NCI-H526 treated with DMSO at 0.1 percent for 48 hours (cell line): Measurements from ENCODE around the gene FAT3.
A peak's percentile ranks its signal among the peaks of the same experiment; 100 is the strongest.

Experiments used
- DNase-seq: peaks from one replicate; lab custom pipeline; 2025; lab: John Stamatoyannopoulos, UW

Gene FAT3

DNA sequence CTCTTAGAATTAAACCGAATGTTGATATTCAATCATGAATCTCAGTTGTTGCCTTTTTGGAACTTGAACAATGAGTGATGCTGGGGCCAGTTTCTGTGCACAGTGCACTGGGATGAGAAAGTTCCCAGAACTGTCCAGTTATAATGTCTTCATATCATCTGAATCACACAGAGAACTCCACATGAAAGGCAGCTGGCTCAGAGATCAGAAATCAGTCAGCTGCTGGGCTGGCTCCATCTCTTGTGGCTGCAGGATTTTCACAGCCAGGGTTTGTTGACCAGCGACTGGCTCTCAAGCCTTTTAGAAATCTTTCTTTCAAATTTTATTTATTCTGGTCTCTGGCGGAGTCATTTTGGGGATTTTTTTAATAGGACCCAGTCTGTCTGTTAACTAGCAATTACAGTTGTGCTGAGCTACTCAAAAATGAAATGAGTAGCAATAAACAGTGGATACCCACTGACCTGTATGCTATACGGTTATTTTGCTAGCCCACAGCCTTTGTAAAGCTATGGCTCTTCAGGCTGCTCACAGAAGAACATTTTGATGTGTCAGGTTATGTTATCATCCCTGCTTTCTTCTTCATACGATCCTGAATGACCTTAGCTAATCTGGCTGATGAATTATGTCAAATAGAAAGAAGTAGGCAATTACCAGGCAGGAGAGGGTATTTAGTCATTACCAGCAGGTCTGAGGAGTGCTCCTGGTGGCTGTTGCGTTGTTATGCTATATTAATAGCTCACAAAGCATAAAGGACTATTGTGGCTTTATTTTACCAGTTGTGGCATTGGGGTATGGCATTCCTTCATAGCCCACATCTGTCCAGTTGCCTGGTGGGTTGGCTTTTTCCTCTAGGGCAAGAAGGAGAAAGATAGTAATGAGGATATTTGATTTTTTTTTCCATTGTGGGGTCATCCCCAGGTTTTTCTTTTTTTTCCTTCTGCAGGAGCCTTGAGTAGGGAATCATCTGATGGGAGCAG is 3.6 kb downstream of the FAT3 start:
- DNase-seq, result peak; percentile 84

DNA sequence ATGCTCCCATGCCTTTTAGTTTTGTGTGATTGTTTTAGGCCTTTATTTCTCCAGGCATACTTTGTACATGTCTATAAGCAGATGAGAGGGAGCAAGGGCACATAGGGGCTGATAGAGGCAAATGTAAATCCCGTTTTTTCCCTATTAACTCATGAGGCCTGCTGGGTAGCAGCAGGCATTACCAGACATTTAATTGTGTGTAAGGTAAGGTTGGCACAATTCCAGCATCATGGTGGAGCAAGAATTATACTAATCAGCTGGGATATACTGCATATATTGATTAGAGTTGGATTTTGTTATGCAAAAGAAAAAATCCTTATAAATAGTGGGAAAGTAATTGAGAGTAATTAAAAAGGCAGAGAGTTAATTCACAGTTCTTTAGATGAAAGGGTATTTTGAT is 12.2 kb downstream of the FAT3 start:
- peak; percentile 56 for DNase-seq

DNA sequence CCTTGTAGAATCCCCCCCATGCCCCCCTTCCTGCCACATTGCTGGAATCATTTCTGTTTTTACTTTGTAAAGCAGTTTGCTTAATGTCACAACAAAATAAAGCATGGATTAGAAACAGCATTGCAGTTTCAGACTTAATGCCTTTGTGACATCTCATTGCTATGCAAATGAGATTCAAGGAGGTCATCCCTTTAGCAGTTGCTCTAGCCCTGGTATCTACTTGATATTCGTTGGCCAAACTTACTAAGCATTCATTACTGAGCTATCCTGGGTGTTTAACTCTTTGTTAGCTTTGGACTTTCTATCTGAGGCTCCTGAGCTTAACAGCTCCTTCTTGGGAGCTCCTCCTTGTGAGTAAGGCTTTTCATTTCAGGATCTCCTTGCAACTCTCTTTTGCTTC is 16.3 kb downstream of the FAT3 start:
- peak; percentile 94 for DNase-seq

DNA sequence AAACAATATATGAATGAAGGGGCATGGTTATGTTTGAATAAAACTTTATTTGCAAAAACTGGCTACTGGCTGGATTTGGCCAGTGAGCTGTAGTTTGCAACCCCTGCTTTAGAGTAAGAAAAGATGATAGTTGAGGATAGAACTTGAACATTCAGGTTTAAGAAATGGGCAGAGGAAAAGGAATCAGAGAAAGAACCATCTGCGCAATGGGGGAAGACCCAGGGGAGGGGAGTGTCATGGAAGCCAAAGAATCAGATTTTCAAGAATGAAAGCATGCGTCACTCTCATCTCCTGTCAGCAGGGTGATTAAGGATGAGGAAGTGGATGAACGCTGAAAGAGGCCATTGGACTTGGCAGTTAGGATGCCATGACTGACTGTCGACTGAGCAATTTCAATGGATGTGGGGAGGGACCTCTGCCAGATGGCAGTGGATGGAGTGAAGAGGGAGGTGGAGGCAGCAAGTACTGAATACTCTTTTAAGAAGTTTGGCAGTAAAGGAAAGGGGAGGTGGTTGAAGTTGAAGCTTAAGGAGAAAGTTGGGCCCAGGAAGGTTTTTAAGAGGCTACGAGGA is 21.2 kb downstream of the FAT3 start:
- no peak for DNase-seq

DNA sequence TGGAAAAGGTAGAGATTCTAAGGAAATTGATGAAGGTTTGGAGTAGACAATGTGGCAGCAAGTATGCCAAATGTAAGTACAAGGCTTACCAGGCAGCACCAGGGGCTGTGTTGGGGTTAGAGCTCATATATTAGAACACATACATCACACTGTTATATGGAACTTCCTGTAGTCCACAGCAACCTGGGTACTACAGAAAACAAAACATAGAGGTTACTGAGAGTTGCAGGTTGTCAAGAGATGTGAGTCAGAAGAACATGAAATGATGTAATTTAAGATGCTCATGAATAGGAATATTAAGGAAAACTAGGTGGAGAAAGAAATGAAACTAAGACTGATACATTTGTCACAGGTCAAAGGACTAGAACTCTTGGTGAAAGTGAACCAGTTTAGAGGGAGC is 22.0 kb downstream of the FAT3 start:
- DNase-seq, result no peak

DNA sequence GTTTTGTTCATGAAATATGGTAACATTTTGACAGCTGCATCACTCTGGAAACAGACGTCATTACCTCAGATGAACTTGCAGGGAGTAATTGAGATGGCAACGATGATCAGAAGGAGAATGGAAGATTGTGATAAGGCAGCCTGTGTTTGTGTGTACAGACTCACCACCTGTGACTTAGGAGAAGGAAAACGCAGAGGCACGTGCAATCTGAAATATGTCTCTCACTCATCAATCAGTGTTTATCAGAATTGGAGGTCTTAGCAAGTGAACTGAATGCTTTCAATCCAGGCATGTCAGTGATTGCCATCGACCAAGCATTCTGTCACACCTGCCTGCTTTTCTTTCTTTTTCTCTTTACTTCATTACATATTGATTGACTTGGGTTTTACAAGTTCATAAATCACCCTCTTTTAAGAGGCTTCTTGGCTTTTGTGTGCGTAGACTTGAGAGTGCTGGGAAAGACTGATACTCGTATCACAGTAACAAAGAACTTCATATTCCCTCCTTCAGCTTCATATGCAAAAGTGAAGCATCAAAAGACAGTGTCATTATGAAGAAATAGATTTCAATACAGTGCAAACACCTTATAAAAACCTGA is 24.6 kb downstream of the FAT3 start:
- peak; percentile 31 for DNase-seq

DNA sequence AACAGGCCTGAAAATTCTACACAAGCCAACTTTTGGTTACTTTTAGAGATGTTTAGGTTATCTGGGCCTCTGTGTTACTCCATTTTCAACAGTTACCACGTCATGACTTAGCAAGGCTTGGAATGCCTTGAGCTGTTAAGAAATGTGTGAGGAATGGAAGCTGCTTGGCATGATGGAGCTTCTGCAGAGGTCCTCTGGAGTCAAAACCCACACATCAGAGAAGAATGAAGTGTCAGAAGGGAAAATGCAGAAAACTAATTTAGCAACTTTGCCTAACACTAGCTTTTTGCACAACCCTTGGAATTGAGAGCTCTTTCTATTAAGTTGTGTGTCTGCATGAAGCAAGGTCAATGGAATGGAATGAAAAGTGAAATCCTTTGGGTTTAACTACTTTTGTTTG is 27.4 kb downstream of the FAT3 start:
- no peak for DNase-seq

DNA sequence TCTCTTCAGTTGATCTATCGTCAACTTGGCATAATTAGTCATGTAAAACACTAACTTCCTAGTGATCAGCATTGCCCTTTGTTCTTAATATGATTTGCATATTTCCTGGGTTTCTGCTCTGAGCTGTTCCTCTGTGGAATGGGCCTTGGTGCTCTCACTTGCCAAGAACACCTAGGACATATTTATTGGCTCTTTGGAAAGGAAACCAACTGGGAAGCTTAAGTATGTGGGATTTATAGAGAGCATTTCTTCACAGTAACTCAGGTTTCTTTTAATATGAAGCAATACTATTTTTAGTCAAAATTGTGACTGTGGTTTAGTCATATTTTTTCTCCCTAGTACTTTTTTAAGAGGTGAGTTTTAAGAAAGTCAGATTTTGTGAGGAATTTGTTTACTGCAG is 28.8 kb downstream of the FAT3 start:
- peak; percentile 94 for DNase-seq

DNA sequence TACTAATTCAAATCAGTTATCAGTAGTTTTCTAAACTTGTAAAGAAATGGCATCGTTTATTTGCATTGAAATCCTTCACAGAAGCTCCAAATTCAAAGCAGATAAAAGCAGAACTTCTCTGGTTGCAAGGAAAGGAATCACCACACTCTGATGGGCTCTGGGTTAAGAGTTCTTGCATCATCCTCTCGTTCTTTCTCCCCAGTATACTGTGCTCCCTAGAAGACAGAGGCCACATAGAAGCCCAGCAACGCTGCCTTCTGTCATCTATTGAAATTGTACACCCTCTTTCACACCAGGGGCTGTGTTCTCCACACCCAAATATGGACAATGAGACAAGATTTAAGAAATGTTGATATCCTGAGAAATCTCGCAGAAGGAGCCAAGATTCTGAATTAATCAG is 29.3 kb downstream of the FAT3 start:
- no peak for DNase-seq

DNA sequence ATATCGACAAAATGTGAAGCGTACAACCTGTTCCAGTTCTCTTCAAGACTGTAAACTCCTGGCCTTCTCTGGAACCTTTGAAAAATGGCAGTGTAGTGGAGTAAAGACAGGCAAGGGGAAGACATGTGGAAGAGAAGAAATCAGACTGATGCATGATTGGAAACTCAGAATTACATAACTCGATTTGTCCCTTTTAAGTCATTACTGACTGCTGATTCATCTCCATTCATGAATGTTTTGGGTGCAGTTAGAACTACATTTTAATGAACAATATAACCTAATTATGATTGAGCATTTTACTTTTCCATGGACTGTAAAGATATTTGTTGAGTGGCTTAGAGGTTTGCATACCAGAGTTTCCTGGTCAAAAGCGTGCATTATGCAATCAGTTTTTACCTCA is 32.9 kb downstream of the FAT3 start:
- no peak for DNase-seq

DNA sequence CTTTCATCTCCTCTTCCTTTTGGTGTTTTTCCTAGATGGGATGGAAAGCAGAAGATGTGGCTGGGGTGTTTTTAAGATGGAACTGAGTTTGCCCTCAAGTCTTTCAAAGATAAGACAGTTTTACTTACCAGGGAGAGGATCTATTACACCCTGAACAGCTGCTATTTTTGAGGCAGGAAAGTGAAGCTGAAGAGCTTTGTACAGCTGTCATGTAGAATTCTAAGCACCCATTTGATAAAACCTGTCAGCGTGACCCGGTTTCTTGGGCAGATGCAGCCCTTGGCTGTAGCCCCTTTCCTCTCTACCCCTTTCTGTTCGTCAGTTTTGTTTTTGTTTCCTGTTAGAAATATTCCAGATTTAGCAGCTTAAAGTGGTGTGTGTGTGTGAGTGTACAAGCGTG is 35.2 kb downstream of the FAT3 start:
- no peak for DNase-seq

DNA sequence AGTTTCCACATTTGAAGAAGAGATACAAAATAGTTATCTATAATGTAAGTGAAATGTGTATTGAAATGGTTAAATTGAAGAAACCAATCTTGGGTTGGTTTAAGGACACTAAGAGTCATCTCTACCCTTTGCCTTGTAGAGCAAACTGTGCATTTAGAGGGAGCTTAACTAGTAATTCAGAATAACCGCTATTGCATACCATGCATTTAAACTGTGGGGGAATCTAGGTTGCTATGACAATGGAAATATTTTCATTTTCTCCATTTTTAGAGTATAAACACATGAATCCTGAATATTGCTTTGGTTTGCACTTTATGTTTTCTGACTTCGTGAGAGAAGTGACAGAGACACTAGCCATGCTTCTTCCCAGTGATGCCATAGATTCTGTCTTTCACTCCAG is 39.7 kb downstream of the FAT3 start:
- no peak for DNase-seq

DNA sequence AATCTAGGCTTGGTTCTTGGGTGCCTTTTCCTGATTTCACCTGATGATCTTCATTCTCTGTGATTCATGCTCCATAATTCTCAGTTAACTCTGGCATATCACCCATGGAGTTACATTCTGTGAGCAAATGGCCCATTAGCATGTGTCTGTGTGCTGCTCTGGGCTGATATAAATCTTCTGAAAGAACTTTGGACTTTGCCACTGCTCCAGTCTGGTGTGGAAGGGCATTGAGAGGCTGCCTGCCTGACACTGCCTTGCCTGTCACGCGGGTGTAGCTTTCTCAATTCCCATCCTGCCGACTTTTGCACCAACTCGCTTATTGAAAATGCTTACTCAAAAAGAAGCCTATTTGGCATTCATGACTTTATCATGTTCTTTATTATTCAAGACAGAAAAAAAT is 42.2 kb downstream of the FAT3 start:
- peak; percentile 75 for DNase-seq

DNA sequence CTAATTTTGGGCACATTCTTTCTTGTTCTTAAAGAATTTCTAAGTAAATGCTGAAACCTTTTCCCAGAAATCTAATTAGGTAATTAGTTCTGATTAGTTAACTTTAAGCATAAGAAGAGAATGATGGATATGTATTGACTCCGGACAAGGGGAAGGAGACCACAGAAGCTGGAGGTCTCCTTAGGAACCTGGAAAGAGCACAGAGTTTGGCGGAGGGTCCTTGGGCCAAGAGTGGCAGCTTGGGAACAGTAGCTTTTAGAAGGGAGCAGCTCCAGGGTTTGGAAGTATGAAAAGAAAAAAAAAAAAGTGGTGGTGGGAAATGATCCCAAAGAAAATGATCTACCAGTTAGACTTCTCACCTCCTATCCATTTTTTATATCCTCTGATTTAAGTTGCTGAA is 42.7 kb downstream of the FAT3 start:
- no peak for DNase-seq

DNA sequence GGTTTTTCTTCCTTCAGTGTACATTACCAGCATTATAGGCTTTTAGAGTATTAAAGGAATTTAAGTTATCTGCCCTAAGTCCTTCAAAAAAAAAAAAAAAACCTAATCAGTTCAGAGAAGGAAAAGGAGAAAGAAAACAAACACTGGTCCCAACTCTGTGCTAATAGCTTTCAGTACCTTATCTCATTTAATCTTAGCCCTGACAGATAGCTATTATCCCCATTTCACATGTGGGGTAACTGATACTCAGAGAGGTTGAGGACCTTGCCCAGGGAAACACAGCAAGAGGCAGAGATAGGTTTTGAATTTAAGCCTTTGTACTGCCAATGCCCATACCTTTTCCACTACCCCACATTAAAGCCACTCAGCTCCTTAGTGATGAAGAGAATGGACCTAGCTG is 43.4 kb downstream of the FAT3 start:
- no peak for DNase-seq

DNA sequence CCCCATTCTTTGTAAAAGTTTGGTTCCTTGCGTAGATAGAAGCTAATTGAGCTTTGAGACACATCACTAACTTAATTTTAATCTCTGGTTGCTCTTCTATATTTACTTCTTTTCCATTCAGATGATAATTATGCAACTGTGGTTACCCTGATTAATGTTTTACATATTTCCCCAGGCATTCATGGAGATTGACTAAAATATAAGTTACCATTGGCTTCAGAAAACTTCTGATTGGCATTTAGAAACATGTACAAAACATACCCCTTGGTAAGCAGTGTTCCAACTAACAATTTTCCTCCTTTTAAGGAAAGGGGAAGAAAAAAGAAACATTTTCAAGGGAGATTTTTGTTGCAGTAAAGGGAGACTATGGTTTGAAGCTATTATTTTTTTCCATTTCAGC is 43.9 kb downstream of the FAT3 start:
- DNase-seq, result no peak

DNA sequence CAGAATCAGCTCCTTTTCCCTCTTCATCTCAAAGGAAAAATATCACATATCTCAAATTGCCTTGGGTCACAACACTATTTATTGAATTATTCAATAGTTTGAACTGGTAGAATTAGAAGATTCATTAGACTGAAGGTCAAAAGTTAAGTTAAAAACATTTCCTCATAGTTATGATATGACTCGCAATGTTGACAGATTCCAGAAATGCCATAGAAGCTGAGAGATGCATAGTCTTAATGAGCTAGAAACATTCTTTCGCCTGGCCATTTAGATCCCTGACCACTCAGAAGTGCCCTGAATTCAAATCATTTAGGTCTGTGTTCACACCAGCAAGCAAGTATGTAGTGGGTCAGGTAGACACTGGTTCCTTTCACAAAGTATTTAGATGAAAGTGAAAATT is 44.4 kb downstream of the FAT3 start:
- DNase-seq, result no peak

DNA sequence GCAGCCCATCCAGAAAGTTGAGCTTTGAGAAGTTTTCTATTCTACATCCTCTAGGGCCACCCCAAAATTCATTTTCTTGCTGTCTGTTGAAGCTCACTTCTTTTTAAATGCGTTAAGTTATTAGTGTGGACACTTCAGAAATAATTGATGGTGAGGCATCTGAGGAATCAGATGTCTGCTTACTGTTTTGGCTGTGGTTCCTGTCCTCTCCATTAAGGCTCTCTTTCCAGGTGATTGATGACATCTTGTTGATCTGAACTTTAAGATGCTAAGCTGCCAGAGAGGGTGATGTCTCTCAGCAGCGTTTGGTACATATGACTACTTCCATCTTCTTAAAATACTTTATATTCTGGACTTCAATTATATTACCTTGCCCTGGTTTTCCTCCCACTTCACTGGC is 45.2 kb downstream of the FAT3 start:
- DNase-seq, result no peak

DNA sequence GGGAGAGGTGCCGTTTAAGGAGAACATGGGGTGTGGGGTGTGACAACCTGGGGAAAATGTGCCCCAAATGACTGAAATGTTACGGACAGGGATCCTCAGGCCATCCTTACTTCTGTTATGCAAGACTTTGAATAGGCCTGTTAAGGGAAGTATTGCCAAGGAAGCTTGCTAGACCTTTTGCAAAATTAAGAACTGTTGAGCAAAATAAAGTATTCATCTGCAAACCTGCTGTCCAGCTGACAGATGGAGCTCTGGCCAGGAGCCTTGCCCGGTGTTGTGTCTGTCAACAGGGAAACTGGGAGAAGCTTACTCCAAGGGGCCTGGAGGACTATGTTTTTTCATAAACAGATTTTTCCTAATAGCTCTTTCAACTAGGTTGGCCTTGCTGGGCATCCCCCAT is 48.0 kb downstream of the FAT3 start:
- no peak for DNase-seq
